Duodenal mucosa (tissue), 2 donors: ENCODE measurements around the gene FERMT2.

Experiments used
- H3K27ac ChIP-seq: one replicate; pipeline ENCODE4 v1.7.0; 2013; ENCODE audit warnings: low read depth, low read length
- H3K27me3 ChIP-seq, 2 donors: one replicate each; pipeline ENCODE4 v1.7.0; 2013; ENCODE audit warnings: low read length in 2 of 2, control low read depth in 1 of 2; ENCODE audit not compliant: insufficient read depth in 2 of 2, control insufficient read depth in 1 of 2
- H3K36me3 ChIP-seq, 2 donors: one replicate each; pipeline ENCODE4 v1.7.0; 2013; ENCODE audit warnings: low read length in 2 of 2, control low read depth in 1 of 2; ENCODE audit not compliant: insufficient read depth in 2 of 2, control insufficient read depth in 1 of 2
- H3K4me1 ChIP-seq, 2 donors: one replicate each; pipeline ENCODE4 v1.7.0; 2013; ENCODE audit warnings: low read length in 2 of 2, control low read depth in 1 of 2; ENCODE audit not compliant: insufficient read depth in 2 of 2, control insufficient read depth in 1 of 2
- H3K4me3 ChIP-seq, 2 donors: one replicate each; pipeline ENCODE4 v1.7.0; 2013; ENCODE audit warnings: low read length in 2 of 2, low read depth in 1 of 2
- H3K9ac ChIP-seq, 2 donors: one replicate each; pipeline ENCODE4 v1.7.0; 2013; ENCODE audit warnings: low read length in 2 of 2, low read depth in 1 of 2
- H3K9me3 ChIP-seq, 2 donors: one replicate each; pipeline ENCODE4 v1.7.0; 2013; ENCODE audit warnings: low read length in 2 of 2, control low read depth in 1 of 2; ENCODE audit not compliant: control insufficient read depth in 1 of 2

Gene FERMT2, protein sequence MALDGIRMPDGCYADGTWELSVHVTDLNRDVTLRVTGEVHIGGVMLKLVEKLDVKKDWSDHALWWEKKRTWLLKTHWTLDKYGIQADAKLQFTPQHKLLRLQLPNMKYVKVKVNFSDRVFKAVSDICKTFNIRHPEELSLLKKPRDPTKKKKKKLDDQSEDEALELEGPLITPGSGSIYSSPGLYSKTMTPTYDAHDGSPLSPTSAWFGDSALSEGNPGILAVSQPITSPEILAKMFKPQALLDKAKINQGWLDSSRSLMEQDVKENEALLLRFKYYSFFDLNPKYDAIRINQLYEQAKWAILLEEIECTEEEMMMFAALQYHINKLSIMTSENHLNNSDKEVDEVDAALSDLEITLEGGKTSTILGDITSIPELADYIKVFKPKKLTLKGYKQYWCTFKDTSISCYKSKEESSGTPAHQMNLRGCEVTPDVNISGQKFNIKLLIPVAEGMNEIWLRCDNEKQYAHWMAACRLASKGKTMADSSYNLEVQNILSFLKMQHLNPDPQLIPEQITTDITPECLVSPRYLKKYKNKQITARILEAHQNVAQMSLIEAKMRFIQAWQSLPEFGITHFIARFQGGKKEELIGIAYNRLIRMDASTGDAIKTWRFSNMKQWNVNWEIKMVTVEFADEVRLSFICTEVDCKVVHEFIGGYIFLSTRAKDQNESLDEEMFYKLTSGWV

DNA sequence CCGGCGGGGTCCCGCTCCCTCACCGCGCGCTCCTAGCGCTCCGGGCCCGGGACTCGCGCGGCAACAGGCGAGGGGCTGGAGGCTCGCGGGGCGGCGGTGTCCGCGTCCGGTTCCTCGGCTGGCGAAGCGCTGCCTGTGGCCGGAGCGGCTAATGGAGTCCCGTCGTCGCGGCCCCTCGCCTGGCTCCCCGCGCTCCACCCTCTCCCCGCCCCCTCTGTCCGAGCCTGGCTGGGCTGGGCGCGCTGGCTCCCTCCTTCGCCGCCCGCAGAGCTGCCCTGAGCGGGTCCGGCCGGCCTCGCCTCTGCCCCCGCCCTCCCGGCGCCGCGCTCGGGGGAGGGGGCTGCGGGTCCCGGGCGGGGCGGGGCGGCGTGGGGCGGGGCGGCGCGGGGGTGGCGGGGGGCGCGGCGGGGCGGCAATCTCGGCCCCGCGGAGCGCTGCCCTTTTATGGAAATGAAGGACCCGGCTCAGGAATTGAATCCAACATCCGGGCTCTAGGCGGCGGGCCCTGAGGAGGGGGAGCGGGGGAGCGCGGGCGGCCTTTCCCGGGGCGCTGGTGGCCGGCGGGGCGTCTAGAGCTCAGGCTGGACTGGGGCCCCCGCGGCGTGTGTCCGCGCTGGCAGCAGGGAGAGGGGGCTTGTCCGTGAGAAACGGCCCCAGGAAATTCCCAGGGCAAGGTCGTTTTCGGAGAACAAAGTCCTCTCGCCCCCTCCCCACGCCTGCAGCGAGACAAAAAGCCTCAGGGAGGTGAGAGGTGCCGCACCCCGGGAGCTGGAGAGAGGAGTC, at the start of gene FERMT2:
Gene FERMT2, minus strand, starts transcription at position 153 of the 783 bp plus-strand sequence. CDS start 482 bp downstream, outside the sequence.
- Histone ChIP-seq H3K4me1 (peaks cover 0 to 9% of the 10 kb centered on the region in 2 donors), H3K36me3 (no peaks in the 10 kb centered on the region), H3K9me3 (no peaks in the 10 kb centered on the region), H3K27ac (peak within 1 kb of the TSS; percentile 93), H3K4me3 (peak within 1 kb of the TSS; percentile 70), H3K27me3 (peaks cover 21 to 52% of the 10 kb centered on the region in 2 donors), H3K9ac (peak within 1 kb of the TSS; percentile 40 to 60)

DNA sequence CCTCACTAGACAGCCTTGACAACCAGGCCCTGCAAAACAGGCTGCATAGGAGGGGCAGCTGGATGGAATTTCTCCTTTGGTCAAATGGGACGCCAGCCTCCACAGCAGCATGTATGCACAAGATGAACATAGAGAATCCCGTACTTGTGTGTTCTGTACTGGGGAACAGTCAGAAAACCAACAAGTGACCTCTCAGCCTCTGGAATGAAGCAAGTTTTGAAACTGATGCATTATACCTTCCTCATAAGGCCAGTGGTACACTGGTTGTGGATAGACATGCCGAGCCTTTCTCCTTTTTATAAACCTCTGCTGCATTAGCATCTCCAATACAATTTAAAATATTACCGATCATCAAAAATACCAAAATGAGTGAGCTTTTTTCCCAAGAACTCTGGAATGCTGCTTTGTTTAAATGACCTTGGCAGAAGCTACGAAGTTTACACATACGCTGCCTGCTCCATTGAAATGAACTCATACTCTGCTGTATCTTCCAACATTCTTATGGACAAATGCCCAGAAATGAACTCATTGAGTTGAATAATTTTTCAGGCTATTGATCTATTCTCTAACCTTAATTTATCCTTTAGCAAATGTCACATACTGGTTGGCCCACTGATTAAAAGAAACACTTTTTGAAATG, 47.6 kb upstream of the FERMT2 start:
- Histone ChIP-seq H3K36me3 (no peaks in the 10 kb centered on the region), H3K4me3 (no peak overlapping the region), H3K9ac (no peak overlapping the region), H3K27me3 (no peaks in the 10 kb centered on the region), H3K27ac (no peak overlapping the region), H3K9me3 (no peaks in the 10 kb centered on the region), H3K4me1 (no peaks in the 10 kb centered on the region)

DNA sequence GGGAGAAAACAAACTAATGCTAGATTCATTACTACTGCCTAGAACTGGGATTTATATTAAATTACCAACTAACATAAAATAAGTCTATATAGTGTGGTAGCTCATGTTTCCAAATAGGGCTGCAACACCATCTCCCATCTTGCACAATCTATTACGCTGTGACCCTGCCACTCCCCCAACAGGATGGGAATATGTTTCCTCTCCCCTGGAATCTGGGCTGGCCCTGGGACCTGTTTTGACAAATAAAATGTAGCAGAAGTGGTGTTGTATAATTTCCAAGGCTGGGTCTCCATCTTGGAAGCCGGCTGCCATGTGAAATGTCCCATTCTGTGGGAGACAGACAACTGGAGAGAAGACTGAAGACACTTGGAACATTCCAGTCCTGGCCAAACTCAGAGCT, 45.6 kb upstream of the FERMT2 start:
- Histone ChIP-seq H3K9ac (no peak overlapping the region), H3K36me3 (no peaks in the 10 kb centered on the region), H3K4me1 (no peaks in the 10 kb centered on the region), H3K27ac (no peak overlapping the region), H3K27me3 (no peaks in the 10 kb centered on the region), H3K9me3 (no peaks in the 10 kb centered on the region), H3K4me3 (no peak overlapping the region)

DNA sequence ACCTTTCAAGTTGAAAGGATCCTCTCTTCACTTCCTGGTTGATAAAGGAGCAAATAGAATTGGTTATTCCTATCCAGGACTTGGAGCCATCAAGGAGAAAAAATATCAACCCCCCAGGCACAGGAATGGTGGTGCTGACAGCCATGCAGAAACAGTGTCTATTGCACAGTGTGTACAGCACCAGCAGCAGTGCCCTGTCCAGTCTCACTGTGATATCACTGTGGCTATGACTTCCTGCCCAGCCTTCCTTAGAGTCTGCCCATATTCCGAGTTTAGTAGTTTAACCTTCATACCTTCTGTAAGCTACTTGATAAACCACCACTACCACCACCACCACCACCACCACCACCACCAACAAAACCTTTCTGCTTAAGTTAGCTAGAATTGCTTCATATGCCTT, 45.1 kb upstream of the FERMT2 start:
- H3K27me3 ChIP-seq = no peaks in the 10 kb centered on the region
- no peak overlapping the region for H3K4me3 ChIP-seq
- H3K9me3 ChIP-seq = no peaks in the 10 kb centered on the region
- no peaks in the 10 kb centered on the region for H3K36me3 ChIP-seq
- no peaks in the 10 kb centered on the region for H3K4me1 ChIP-seq
- no peak overlapping the region for H3K9ac ChIP-seq
- no peak overlapping the region for H3K27ac ChIP-seq

DNA sequence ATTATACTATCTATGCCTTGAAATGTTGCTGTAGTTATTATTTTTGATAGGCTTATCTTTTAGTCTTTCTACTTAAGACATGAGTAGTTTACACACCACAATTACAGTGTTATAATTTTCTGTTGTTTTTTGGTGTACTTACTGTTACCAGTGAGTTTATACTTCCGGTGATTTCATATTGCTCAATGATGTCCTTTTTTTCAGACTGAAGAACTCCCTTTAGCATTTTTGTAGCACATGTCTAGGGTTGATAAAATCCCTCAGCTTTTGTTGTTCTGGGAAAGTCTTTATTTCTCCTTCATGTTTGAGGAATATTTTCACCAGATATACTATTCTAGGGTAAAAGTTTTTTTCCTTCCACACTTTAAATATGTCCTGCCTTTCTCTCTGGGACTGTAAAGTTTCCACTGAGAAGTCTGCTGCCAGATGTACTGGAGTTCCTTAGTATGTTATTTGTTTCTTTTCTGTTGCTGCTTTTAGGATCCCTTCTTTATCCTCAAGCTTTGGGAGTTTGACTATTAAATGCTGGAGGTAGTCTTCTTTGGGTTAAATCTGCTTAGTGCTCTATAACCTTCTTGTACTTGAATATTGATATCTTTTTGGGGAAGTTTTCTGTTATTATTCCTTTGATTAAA, 41.5 kb upstream of the FERMT2 start:
- Histone ChIP-seq H3K27ac (no peak overlapping the region), H3K9me3 (no peaks in the 10 kb centered on the region), H3K9ac (no peak overlapping the region), H3K4me1 (no peaks in the 10 kb centered on the region), H3K4me3 (no peak overlapping the region), H3K27me3 (no peaks in the 10 kb centered on the region), H3K36me3 (no peaks in the 10 kb centered on the region)

DNA sequence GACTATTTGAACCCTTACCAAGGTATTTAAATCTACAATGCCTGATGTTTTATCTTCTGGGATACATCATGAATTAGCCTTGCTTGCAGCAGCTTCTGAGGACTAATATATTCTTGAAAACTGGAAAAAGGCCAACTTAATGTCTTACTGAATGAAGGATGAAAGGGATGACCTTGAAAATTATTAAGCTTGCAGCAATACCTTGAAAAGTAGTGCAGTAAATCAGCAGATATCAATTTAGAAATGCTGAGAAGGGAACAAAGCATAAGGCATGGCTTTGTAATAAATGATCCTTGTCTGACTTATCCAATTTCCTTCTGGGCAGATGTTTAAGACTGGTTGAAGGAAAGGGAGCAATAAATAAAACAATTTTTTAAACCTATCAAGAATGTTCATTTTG, 37.3 kb upstream of the FERMT2 start:
- H3K4me1 ChIP-seq = no peaks in the 10 kb centered on the region

DNA sequence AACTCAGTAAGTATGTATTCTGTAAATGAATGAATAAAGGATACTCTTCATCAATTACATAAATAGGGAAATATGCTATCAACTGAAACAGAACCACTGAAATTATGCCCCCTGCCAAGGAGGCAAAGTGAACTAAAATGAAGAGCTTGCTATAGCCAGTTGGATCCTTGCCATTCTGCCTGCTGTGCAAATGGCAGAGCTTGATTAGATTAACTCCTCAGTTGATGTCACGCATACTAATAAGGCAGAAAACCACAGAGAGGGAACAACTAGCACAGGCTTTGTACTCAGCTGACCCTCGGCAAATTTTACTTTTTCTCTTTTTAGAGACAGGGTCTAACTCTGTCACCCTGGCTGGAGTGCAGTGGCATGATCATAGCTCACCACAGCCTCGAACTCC, 36.7 kb upstream of the FERMT2 start:
- Histone ChIP-seq H3K27ac (no peak overlapping the region), H3K4me1 (no peaks in the 10 kb centered on the region), H3K9me3 (no peaks in the 10 kb centered on the region), H3K4me3 (no peak overlapping the region), H3K27me3 (no peaks in the 10 kb centered on the region), H3K36me3 (no peaks in the 10 kb centered on the region), H3K9ac (no peak overlapping the region)

More for the DNA sequence above, 37.3 kb upstream of the FERMT2 start:
- Histone ChIP-seq H3K27ac (no peak overlapping the region), H3K27me3 (no peaks in the 10 kb centered on the region), H3K4me3 (no peak overlapping the region), H3K9ac (no peak overlapping the region), H3K9me3 (no peaks in the 10 kb centered on the region), H3K36me3 (no peaks in the 10 kb centered on the region)

DNA sequence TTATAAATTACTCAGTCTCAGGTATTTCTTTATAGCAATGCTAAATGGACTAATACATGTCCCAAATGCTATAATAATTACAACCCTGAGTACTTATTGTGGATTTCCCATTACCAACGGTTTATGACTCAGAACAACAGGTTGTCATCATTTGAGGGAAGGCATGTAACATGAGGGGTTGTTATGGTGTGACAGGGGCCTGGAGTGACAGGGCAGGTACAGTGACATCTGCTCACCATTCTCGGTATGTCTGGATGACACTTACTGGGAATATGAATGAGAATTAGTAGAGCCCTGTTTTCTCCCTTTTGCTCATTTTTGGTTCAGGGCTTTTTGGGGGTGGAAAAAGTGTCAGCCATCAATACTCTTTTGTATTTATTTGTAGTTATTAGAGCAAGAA, 36.2 kb upstream of the FERMT2 start:
- Histone ChIP-seq H3K36me3 (no peaks in the 10 kb centered on the region), H3K4me3 (no peak overlapping the region), H3K9ac (no peak overlapping the region), H3K27ac (no peak overlapping the region), H3K27me3 (no peaks in the 10 kb centered on the region), H3K4me1 (no peaks in the 10 kb centered on the region), H3K9me3 (no peaks in the 10 kb centered on the region)

DNA sequence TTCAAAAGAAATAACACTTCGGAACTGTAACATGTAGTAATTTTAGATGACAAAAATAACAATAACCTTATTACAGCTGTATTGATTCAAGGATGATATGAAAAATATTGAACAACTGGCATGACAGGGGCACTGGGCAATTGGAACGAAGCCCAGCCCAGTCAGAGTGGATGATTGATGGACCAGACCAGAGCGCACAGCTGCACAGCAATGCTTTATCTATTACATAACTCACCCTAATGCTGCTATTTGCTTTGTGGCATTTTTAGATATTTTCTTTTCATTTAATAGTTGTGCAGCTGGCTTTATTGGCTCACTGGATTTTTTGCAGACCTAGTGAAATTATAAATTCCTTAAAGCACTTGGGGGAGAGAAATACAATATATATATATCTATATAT, 26.9 kb upstream of the FERMT2 start:
- Histone ChIP-seq H3K4me1 (no peaks in the 10 kb centered on the region), H3K36me3 (no peaks in the 10 kb centered on the region), H3K9me3 (no peaks in the 10 kb centered on the region), H3K9ac (no peak overlapping the region), H3K27ac (no peak overlapping the region), H3K27me3 (no peaks in the 10 kb centered on the region), H3K4me3 (no peak overlapping the region)
